Amniotic stem cell (primary cell): Measurements from ENCODE around the gene ERFL.
"Not testable (repeated sequence)": the region's sequence is repeated elsewhere in the genome, so short reads cannot be mapped to it uniquely, and the experiment has no call there.

ENCODE experiments used
- DNase-seq: peaks from one replicate; lab custom pipeline; 2025; lab: John Stamatoyannopoulos, UW

The ERFL gene

GRCh38 chr19:41877916-41878905, 50.0 kb downstream of the ERFL start:
- no peak for DNase-seq

DNA sequence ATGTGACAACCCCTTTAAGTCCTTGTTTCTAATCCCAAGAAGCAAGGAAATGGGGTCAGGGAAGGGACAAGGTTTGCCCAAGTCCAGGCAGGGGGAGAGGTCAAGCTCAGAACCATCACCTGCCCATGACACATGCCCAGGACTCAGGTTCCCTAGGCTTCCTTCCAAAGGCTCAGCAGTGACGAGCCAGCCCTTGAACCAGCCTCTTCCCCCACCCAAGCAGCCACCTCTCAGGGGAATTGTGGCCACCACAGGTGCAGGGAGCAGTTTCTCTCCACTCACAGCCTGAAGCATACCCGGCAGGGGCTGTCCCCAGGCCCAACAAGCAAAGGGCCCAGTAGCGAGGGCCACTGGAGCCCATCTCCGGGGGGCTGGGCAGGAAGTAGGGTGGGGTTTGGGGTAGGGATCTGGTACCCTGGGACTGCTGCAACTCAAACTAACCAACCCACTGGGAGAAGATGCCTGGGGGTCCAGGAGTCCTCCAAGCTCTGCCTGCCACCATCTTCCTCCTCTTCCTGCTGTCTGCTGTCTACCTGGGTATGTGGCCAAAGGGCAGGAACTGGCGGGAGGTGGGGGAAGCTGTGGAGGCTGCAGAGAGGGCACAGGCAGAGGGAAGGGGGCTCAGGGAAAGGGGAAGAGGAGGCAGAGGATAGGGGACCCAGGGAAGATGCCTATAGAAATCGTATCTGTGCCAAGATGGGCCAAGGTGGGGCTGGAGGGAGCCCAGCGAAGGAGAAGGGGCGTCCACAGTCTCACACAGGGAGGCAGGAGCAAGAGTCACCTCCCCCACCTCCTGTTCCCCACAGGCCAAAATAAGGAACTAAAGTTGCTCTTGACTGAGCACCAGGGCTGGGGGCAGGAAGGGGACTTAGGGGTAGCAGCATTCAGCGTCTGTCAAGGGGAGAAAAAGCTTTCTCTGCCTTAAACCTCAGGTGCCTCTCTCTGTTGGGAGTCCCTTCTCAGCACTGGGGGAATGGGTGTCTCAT, 51.1 kb downstream of the ERFL start, which contains the start of gene CD79A:
CD79A (plus strand) TSS at position 433 of the 986 bp plus-strand sequence; CDS start at position 459, 26 bp downstream.
- no peak for DNase-seq

GRCh38 chr19:41875973-41876372, 52.3 kb downstream of the ERFL start:
- not testable (repeated sequence) for DNase-seq

- DNase-seq, result no peak
Measured at GRCh38 chr19:41872775-41873647, 55.2 kb downstream of the ERFL start.

- no peak for DNase-seq
Measured at GRCh38 chr19:41872384-41872774, 55.9 kb downstream of the ERFL start.

- DNase-seq, result no peak
Measured at GRCh38 chr19:41871573-41872383, 56.5 kb downstream of the ERFL start.

- DNase-seq, result no peak
Measured at GRCh38 chr19:41870401-41870873, 57.8 kb downstream of the ERFL start.

DNA sequence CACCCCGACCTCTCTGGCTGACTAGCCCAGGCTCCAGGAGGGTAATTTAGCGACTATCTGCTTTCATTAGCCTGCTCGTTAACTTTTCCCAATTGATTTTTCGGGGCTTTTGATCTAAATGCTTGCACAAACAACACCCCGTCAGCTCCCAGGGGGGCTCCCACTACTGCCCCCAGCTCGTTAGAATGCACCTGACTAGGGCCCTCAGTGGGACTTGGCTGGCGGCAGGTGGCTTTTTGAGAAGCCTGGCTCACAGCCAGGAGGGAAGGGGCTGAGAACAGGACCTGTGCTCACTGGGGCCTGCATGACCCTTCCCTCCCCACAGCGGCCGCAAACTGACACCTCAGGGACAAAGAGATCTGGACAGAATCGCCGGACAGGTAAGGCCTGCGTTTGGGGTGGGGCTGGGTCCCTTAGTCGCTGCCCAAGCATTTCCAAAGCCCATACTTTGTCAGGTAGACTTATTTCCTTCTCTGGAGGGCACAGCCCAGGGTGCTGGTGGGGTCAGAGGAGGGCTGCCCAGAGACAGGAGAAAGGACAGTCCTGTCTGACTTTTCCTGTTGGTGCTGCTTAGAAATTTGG, 58.8 kb downstream of the ERFL start:
- DNase-seq, result no peak

DNA sequence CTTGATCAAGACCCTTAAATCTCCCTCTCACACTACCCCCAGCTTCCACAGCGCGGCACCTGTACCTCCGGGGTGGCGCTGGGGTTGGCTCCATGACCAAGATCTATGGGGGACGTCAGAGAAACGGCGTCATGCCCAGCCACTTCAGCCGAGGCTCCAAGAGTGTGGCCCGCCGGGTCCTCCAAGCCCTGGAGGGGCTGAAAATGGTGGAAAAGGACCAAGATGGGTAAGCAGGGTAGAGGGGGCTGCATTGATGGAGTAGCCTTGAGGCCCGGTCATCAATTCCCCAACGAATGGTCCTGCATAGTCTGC, 59.3 kb downstream of the ERFL start:
- DNase-seq, result no peak

DNA sequence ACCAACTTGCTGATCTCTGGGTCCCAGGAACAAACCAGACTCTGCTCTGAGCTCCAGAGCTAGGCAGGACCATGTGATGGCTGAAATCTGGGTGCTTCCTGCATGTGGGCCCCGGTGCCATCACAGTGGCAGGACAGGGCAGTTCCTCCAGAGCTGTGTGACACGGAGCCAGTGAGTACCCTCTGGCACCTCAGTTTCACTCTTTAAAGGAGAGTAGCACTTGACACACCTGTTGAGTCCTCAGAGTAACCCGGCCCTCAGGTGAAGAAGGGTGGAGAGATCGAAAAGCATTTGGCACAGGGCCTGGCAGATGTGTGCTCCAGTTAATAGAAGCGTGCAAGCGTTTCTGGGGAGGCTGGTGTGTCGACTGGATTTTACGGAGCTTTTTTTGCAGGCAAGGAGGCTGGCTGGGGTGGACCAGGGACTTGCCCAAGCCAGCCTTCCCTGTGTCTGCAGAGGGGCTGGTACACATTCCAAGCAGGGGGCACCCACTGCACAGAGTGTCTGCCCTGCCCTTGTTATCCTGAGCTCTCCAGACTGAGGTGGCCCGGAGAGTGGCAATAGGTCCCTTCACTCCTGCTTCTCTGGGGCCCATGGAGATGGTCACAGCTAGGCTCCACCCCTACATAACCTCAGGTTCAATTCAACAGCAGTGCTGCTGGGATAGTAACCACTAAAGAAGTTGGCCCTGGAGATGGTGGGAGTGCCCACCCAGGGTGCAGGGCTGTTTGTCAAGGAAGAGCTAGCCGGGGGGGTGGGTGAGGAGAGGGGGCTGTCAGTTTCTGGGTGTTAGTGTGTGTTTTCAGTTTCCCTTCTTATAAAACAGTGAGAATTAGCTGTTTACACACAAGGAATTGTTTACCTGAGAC, 59.9 kb downstream of the ERFL start:
- DNase-seq, result no peak

DNA sequence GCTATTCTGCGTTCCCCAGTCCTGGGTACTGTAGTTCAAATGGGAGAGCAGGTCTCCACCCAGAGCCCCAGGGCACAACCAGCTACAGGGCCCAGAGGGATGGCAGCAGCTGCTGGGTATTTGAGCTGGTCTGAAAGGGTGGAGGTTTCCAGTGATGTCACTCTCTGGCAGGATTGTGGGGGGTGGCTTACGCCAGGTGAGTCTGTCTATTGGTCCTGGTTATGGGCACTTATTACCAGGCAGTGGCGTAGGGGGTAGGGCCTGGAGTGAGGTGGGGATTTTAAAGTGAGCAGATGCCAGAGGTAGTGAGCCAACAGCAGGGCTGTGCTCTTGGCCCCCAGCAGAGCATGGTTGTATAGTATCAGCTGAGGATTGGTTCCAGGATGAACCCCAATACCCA, 62.0 kb downstream of the ERFL start:
- DNase-seq, result no peak

DNA sequence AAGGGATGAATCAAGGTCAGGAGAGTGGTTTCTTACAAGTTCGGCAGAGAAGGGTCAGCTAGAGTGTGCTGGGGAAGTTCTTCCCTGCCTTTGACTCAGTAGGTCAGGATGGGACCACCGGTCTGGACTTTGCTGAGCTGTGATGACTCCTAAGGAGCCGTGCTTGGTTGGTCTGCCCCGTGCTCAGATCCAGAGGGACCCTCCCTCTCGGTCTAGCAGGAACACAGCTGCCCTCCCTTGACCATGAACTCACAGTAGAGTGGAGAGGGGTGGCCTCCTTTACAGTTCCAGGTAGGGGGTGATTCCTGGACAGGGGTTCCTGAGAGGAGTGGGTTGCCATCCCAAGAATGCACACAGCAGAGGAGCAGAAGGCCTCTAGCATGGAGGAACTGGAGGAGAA, 63.9 kb downstream of the ERFL start:
- no peak for DNase-seq

DNA sequence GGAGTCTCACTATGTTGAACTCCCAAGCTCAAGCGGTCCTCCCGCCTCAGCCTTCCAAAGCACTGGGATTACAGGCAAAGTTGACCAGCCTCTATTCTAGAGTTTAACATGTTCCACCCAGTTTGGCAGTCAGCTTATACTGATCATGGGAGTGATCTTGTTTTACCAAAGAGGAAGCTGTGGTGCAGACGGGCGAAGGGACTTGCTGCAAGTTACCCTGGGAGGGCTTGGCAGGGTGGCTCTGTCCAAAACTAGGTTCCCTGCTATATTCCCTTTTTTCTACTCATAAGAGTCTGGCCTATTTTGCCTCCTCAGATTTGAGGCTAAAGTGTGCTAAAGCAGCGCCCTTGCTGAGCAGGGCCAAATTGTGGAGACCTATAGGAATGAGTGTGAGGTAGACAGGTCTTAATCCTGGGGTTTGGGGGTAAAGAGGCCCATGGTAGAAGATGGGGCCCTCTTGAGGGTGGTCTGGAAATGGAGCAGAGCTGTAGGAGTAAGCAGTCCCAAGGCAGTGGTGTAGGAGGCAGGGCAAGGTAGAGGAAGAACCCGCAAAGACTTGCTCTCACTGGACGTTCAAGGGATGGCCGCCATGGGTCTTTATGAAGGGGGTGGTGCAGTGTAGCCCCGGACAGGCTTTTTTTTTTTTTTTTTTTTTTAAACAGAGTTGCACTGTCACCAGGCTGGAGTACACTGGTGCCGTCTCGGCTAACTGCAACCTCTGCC, 64.9 kb downstream of the ERFL start:
- DNase-seq, result no peak

- DNase-seq, result no peak
Measured at GRCh38 chr19:41862445-41862986, 65.7 kb downstream of the ERFL start.

DNA sequence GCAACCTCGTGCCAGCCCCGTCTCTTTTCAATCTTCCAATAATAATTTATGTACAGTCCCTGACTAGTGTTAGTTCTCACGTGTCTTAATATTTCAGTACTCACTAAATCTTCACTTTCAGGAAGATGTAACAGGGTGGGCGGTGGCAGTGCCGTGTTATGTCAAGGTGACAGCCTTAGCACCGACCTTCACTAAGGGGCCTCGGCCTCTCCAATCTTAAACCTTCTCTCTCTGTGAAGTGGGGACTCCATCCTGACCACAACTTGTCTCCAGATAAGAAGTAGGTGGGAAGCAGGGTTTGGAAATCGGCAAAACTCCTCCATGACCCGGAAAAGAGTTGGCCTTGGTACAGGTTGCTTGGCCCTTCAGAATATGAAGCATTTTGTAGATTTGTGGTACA, 66.4 kb downstream of the ERFL start:
- DNase-seq, result no peak

DNA sequence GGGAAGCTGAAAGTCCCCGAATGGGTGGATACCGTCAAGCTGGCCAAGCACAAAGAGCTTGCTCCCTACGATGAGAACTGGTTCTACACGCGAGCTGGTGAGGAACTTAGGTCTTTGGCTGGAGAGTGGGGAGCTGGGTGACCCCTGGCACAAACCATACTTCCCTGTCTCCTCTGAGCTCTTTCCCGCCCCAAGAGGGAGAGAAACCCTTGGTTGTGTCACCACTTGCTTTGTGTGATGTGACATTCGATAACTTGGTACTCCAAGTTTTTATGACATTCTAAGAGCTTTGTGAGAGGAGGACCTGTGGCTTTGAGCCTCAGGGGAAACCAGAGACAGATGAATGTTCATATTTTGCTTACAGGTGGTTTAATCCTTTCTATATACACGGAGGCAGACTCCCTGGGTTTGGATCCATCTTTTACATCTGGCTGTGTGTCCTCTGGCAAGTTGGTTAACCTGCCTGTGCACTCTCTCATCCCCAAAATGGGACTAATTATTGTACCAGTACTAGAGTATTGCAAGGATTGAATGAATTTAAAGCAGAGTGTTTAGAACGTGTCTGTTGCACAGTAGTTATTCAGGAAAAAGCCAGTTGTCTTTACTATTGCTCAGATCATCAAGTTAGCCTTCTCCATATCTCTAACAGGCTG, 67.0 kb downstream of the ERFL start:
- no peak for DNase-seq

- no peak for DNase-seq
Measured at GRCh38 chr19:41860419-41861115, 67.7 kb downstream of the ERFL start.
